A673 (cell line): ENCODE measurements around the gene GLYATL1. TPM values are rescaled to one million over a fixed set of nuclear protein-coding genes. Genes with fewer than 3 reads are reported as not detected.

Experiments used
- BruUV-seq: library from RNA; stranded (reverse); fragments of 400-500 nt; replicated peaks from 2 replicates; lab custom pipeline; 2021; lab: Mats Ljungman, UMichigan
- CTCF ChIA-PET: fragments of 300-600 bp; sonication (Branson Sonifier 250); formaldehyde crosslinking; loops from one replicate; lab custom pipeline; 2022; ENCODE audit warnings: antibody characterized with exemption; lab: Charles Lee
- POLR2A ChIA-PET: fragments of 300-600 bp; sonication (Branson Sonifier 250); formaldehyde crosslinking; loops from one replicate; lab custom pipeline; 2022; ENCODE audit warnings: antibody characterized with exemption; ENCODE audit not compliant: low non-redundant PET; lab: Charles Lee
- DNase-seq: peaks from one replicate; pipeline ENCODE4 v3.0.0-alpha.2; 2015; ENCODE audit warnings: low spot score
- H3K27ac ChIP-seq: fragments of 200-600 bp; sonication (generic); 2 replicates; pipeline ENCODE4 v1.5.1; 2016; ENCODE audit warnings: mixed run types, low read depth, mild to moderate bottlenecking, mixed read lengths, antibody characterized with exemption, low read length; ENCODE audit not compliant: poor library complexity, severe bottlenecking
- H3K27me3 ChIP-seq: fragments of 200-600 bp; sonication (generic); replicated peaks from 2 replicates; pipeline ENCODE4 v1.6.1; 2017; ENCODE audit warnings: mixed run types, low read depth, mild to moderate bottlenecking, mixed read lengths, antibody characterized with exemption, low read length; ENCODE audit not compliant: insufficient read depth, poor library complexity
- H3K36me3 ChIP-seq: fragments of 200-600 bp; sonication (generic); 2 replicates; pipeline ENCODE4 v1.6.1; 2016; ENCODE audit warnings: mixed run types, mild to moderate bottlenecking, mixed read lengths, antibody characterized with exemption, low read length; ENCODE audit not compliant: insufficient read depth, poor library complexity, severe bottlenecking
- H3K4me1 ChIP-seq: fragments of 200-600 bp; sonication (generic); 2 replicates; pipeline ENCODE4 v1.6.1; 2017; ENCODE audit warnings: mixed run types, mild to moderate bottlenecking, mixed read lengths, antibody characterized with exemption, low read length; ENCODE audit not compliant: insufficient read depth, poor library complexity, severe bottlenecking
- H3K4me3 ChIP-seq: fragments of 200-600 bp; sonication (generic); 2 replicates; pipeline ENCODE4 v1.5.1; 2016; ENCODE audit warnings: low read depth, mixed run types, mild to moderate bottlenecking, mixed read lengths, low read length; ENCODE audit not compliant: poor library complexity, severe bottlenecking
- H3K9me3 ChIP-seq: fragments of 200-600 bp; sonication (generic); 2 replicates; pipeline ENCODE4 v1.6.1; 2016; ENCODE audit warnings: mixed run types, low read depth, mild to moderate bottlenecking, mixed read lengths, antibody characterized with exemption, low read length; ENCODE audit not compliant: poor library complexity, severe bottlenecking
- EZH2 ChIP-seq: fragments of 200-600 bp; sonication (generic); IDR thresholded peaks from 2 replicates; pipeline ENCODE4 v1.6.1; 2017; ENCODE audit warnings: borderline replicate concordance, low read depth, mild to moderate bottlenecking, mixed read lengths, antibody characterized with exemption, low read length; ENCODE audit not compliant: poor library complexity, severe bottlenecking
- intact Hi-C: fragments of 100-400 bp; cut with micrococcal nuclease; formaldehyde crosslinking; loops from one replicate; pipeline ENCODE4 v1.10.0; 2022; ENCODE audit not compliant: unreplicated experiment
- total RNA-seq: library from RNA; stranded (reverse); gene quantifications from 2 replicates; pipeline ENCODE4 v1.2.3, GENCODE V29; 2021
- TF ChIP-seq, protein P1 (sequence below): fragments of 300-800, 200-600 bp; sonication (generic); conservative IDR thresholded peaks from 2 replicates; pipeline ENCODE4 v1.5.1; 2017; ENCODE audit warnings: low read depth, mild to moderate bottlenecking, antibody characterized with exemption, low read length, moderate library complexity, mixed read lengths

Gene GLYATL1
- total RNA-seq, 1 experiment from 2014 or later, result 0.17 TPM

DNA sequence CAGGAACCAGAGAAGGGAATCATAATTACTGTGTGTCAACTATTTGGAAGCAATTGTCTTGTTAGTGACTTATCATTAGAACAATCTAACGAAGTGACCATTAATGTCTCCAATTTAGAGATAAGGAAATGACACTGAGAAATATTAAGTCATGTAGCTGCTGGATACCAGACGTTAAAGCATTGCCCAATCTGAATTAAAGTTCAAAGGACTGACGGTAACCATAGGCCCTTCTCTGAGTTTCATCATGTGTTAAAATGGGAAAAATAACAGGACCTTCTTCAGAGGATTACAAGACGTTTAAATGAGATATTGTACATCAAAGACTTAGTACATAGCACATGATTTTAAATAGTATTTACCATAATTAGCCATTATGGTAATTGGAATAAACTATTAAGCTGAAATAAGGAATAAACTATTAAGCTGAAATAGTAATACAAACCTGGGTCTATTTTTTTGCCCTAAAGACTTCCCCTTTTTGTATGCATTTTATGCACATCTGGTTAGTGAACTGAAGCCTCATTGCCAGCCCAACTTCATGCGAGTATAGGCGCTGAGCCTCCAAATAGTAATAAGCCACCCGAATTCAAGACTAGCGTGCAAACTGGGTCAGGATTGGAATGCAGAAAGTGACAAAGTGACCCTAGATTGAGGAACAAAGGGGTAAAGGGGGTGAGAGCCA, 41.0 kb downstream of the GLYATL1 start:
- intact Hi-C loops, result no loop called here
- H3K4me1 ChIP-seq, result no peaks in the 10 kb centered on the region
- TF ChIP-seq, protein P1, sequence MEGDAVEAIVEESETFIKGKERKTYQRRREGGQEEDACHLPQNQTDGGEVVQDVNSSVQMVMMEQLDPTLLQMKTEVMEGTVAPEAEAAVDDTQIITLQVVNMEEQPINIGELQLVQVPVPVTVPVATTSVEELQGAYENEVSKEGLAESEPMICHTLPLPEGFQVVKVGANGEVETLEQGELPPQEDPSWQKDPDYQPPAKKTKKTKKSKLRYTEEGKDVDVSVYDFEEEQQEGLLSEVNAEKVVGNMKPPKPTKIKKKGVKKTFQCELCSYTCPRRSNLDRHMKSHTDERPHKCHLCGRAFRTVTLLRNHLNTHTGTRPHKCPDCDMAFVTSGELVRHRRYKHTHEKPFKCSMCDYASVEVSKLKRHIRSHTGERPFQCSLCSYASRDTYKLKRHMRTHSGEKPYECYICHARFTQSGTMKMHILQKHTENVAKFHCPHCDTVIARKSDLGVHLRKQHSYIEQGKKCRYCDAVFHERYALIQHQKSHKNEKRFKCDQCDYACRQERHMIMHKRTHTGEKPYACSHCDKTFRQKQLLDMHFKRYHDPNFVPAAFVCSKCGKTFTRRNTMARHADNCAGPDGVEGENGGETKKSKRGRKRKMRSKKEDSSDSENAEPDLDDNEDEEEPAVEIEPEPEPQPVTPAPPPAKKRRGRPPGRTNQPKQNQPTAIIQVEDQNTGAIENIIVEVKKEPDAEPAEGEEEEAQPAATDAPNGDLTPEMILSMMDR, result no peak
- TF ChIP-seq EZH2, result no peak
- H3K27ac ChIP-seq, result no peak overlapping the region
- no peak overlapping the region for H3K4me3 ChIP-seq
- no peaks in the 10 kb centered on the region for H3K9me3 ChIP-seq
- CTCF ChIA-PET, result no interaction called here
- H3K27me3 ChIP-seq, result peaks cover 14% of the 10 kb centered on the region
- DNase-seq, result no peak
- BruUV-seq, result no TSS peak
- POLR2A ChIA-PET, result no interaction called here
- H3K36me3 ChIP-seq, result no peaks in the 10 kb centered on the region

DNA sequence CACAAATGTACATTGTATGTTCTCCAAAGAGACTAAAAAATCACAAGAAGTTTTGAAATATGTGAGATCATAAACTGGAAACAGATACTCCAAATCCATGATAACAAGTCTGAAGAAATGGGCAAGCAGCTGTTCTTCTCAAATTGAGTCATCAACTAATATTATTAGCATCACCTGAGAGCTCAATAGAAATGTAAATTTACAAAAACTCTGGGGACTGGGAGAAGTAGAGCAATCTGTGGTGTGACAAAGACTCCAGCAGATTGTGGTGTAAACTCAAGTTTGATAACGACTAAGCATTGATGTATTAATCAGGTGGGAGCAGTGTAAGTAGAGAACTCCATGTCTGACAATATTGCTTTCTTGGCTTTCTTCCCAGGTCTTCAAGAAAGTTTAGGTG, 53.2 kb downstream of the GLYATL1 start:
- no peaks in the 10 kb centered on the region for H3K4me1 ChIP-seq
- TF ChIP-seq, protein P1, result no peak
- no peak for TF ChIP-seq EZH2
- no TSS peak for BruUV-seq
- H3K27ac ChIP-seq, result no peak overlapping the region
- DNase-seq, result no peak
- CTCF ChIA-PET, result no interaction called here
- H3K4me3 ChIP-seq, result no peak overlapping the region
- POLR2A ChIA-PET, result no interaction called here
- intact Hi-C loops, result no loop called here
- peaks cover 61% of the 10 kb centered on the region for H3K27me3 ChIP-seq
- H3K36me3 ChIP-seq, result no peaks in the 10 kb centered on the region
- H3K9me3 ChIP-seq, result no peaks in the 10 kb centered on the region

DNA sequence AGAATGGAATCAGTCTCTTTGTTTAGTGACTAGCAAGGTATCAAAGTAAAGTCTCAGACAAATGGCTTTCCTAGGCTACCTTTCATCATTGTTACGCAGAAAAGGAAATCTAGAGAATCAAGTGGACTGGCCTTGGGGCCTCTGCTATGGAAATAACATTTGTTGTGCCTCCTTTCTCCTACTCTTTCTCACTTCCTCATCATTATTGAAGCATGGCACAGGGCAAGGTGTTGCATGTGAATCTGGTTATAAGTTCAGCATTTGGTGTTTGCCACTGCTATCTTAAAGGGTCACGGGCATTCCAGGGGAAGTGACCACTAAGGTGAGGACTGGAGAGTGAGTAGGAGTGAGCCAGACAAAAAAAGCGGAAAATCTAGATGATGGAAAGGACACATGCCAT, 54.9 kb downstream of the GLYATL1 start:
- intact Hi-C loops, result no loop called here
- no TSS peak for BruUV-seq
- CTCF ChIA-PET, result no interaction called here

More for the DNA sequence above, 54.9 kb downstream of the GLYATL1 start:
- H3K27ac ChIP-seq, result no peak overlapping the region
- no peak for DNase-seq
- H3K36me3 ChIP-seq, result no peaks in the 10 kb centered on the region
- POLR2A ChIA-PET, result no interaction called here
- H3K27me3 ChIP-seq, result peaks cover 76% of the 10 kb centered on the region
- no peaks in the 10 kb centered on the region for H3K9me3 ChIP-seq
- H3K4me1 ChIP-seq, result no peaks in the 10 kb centered on the region
- no peak for TF ChIP-seq EZH2
- TF ChIP-seq, protein P1, result no peak
- no peak overlapping the region for H3K4me3 ChIP-seq
